ENCODE results near the gene POLR3E.
"Not testable (repeated sequence)": the region's sequence is repeated elsewhere in the genome, so short reads cannot be mapped to it uniquely, and the experiment has no call there.

POLR3E gene

GRCh38 chr16:22359679-22360078 lies 62.5 kb downstream of the POLR3E start:
- TF ChIP-seq CTCF (IDR thresholded peaks at IDR 0.05; ENCODE audit: insufficient read depth, low read depth, low read length, missing control alignments): no peak
- no peak overlapping the region for H3K4me3 ChIP-seq (ENCODE audit: low read length)

GRCh38 chr16:22360963-22361659 lies 63.9 kb downstream of the POLR3E start:
- no peak for DNase-seq (ENCODE audit: low read depth)
- TF ChIP-seq CTCF (IDR thresholded peaks at IDR 0.05; ENCODE audit: insufficient read depth, low read depth, low read length, missing control alignments): no peak
- no peak overlapping the region for H3K4me3 ChIP-seq (ENCODE audit: low read length)

More at GRCh38 chr16:22359679-22360078, 62.5 kb downstream of the POLR3E start:
- no peak for DNase-seq (ENCODE audit: low read depth)

GRCh38 chr16:22364241-22364640 lies 67.0 kb downstream of the POLR3E start:
- no peak overlapping the region for H3K4me3 ChIP-seq (ENCODE audit: low read length)
- no peak for TF ChIP-seq CTCF (IDR thresholded peaks at IDR 0.05; ENCODE audit: insufficient read depth, low read depth, low read length, missing control alignments)

GRCh38 chr16:22366371-22366770 lies 69.2 kb downstream of the POLR3E start:
- TF ChIP-seq CTCF (IDR thresholded peaks at IDR 0.05; ENCODE audit: insufficient read depth, low read depth, low read length, missing control alignments): no peak
- no peak for DNase-seq (ENCODE audit: low read depth)
- no peak overlapping the region for H3K4me3 ChIP-seq (ENCODE audit: low read length)

More at GRCh38 chr16:22364241-22364640, 67.0 kb downstream of the POLR3E start:
- no peak for DNase-seq (ENCODE audit: low read depth)

- no peak for DNase-seq (ENCODE audit: low read depth)
- TF ChIP-seq CTCF (IDR thresholded peaks at IDR 0.05; ENCODE audit: insufficient read depth, low read depth, low read length, missing control alignments): no peak
- no peak overlapping the region for H3K4me3 ChIP-seq (ENCODE audit: low read length)
Observed at GRCh38 chr16:22366889-22367288, 69.7 kb downstream of the POLR3E start.

- not testable (repeated sequence) for H3K4me3 ChIP-seq (ENCODE audit: low read length)
- DNase-seq (ENCODE audit: low read depth): peak; percentile 48
Observed at GRCh38 chr16:22368200-22368826, 71.1 kb downstream of the POLR3E start.

- TF ChIP-seq CTCF (IDR thresholded peaks at IDR 0.05; ENCODE audit: insufficient read depth, low read depth, low read length, missing control alignments): no peak
- H3K4me3 ChIP-seq (ENCODE audit: low read length): no peak overlapping the region
- DNase-seq (ENCODE audit: low read depth): peak; percentile 37
Observed at GRCh38 chr16:22369221-22369811, 72.1 kb downstream of the POLR3E start.
